Stomach (tissue), 9 donors: ENCODE measurements around the gene MS4A18. TPM values are rescaled to one million over a fixed set of nuclear protein-coding genes. Genes with fewer than 3 reads are reported as not detected.
A peak's percentile ranks its signal among the peaks of the same experiment; 100 is the strongest.

Experiments
- DNase-seq, 2 donors: peaks; one replicate each; pipeline versions ENCODE4 v3.0.0 to v3.0.0-alpha.2; 2013 to 2019
- H3K27ac ChIP-seq, 5 donors: fragments of 200-600 bp in 4 of 5; sonication (generic) in 4 of 5; one replicate each; pipeline ENCODE4 v1.5.1; 2013 to 2019; ENCODE audit warnings: mild to moderate bottlenecking in 1 of 5, moderate library complexity in 1 of 5
- H3K27me3 ChIP-seq, 3 donors: fragments of 200-600 bp; sonication (generic); one replicate each; pipeline ENCODE4 v1.5.1; 2017 to 2019; ENCODE audit warnings: mixed run types in 1 of 3
- H3K36me3 ChIP-seq, 4 donors: fragments of 200-600 bp; sonication (generic); 1 replicate in 3 of 4; 2 replicates in 1 of 4; pipeline ENCODE4 v1.5.1; 2016 to 2019
- H3K4me1 ChIP-seq, 4 donors: fragments of 200-600 bp; sonication (generic); one replicate each; pipeline ENCODE4 v1.5.1; 2016 to 2019
- H3K4me3 ChIP-seq, 4 donors: fragments of 200-600 bp; sonication (generic) in 3 of 4; one replicate each; pipeline ENCODE4 v1.5.1; 2016 to 2019; ENCODE audit warnings: mild to moderate bottlenecking in 1 of 4
- H3K9me3 ChIP-seq, 4 donors: fragments of 200-600 bp; sonication (generic); one replicate each; pipeline ENCODE4 v1.5.1; 2016 to 2019
- EP300 ChIP-seq: sonication (generic); formaldehyde crosslinking; IDR thresholded peaks from one replicate; pipeline ENCODE4 v1.6.1; 2017; ENCODE audit warnings: antibody characterized with exemption
- POLR2A ChIP-seq, 4 donors: fragments of 450-650 bp; IDR thresholded peaks; one replicate each; pipeline ENCODE4 v1.6.1; 2016; ENCODE audit warnings: antibody characterized with exemption in 4 of 4, control low read depth in 2 of 4, mild to moderate bottlenecking in 1 of 4, moderate library complexity in 1 of 4
- POLR2AphosphoS5 ChIP-seq, 3 donors: sonication (generic); formaldehyde crosslinking; IDR thresholded peaks; one replicate each; pipeline ENCODE4 v1.6.1; 2016; ENCODE audit warnings: antibody characterized with exemption in 3 of 3
- WGBS, 5 donors: extraction: QIAGEN DNeasy Blood & Tissue Kit in 3 of 5; methylation state at CpG; one replicate each; pipeline versions ENCODE4 v1.1.5 to v1.1.7; 2013 to 2018; 5-methylcytosine and 5-hydroxymethylcytosine counted together
- intact Hi-C: fragments of 100-400 bp; cut with DNase I; formaldehyde crosslinking; loops from one replicate; pipeline ENCODE4 v1.15.1; 2023; ENCODE audit warnings: low total_unique reads
- polyA plus RNA-seq, 3 donors: library from polyadenylated mRNA; stranded (reverse); fragments of 200-250 nt; gene quantifications; one replicate each; pipeline ENCODE4 v1.2.3, GENCODE V29; 2013
- total RNA-seq, 5 donors: library from RNA; depleted of rRNA; stranded (reverse); fragments of >200 nt; gene quantifications; one replicate each; pipeline versions ENCODE4 v1.1.0 to v1.2.3, GENCODE V29; 2014 to 2016
- TF ChIP-seq, protein P1 (sequence below), 7 experiments: fragments of 450-650 bp in 4 of 7; fragments of 200-600 bp in 3 of 7; sonication (generic) in 3 of 7; IDR thresholded peaks; one replicate each; pipeline ENCODE4 v1.5.1; 2016 to 2019; ENCODE audit warnings: antibody characterized with exemption in 7 of 7, control low read depth in 2 of 7, mild to moderate bottlenecking in 1 of 7
- donor health status: healthy with polysubstance abuse.
- donor health status: Bipolar disorder and iron deficiency.
- donor health status: healthy.

The MS4A18 gene
- total and polyA plus RNA-seq, 8 donors: 0.19 TPM; not detected in 7

DNA sequence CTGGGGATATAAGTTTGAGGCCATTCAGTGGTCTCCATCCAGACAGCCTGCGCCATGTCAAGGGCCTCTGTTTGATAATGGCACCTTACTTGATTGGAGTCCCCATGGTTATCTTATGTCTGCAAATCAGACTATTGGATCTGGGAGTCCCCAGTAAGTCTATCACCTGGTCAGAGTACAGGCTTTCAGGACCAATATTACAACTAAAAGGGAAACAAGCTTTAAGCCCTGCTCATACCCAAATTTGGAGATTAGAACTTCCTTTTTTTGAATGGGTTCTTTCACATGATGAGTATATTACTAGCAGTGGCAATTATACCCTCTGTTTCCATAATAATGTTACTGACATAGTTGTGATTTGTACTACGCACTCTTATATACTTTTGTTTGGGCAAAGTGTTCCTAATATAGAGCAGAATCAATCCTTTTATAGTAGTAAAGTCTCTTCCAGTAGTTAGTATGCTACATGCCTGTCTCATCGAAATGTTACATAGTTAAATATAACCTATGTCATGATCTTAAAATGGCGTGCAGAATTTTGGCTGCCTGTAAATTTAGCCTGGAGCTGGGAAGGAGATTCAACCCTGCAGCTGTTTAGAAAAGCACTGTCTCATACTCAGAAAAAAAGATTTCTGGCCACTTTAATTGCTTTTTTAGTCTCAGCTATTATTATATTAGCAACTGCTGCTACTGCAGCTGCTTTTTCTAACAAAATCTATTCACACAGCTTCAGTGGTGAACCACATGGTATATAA is 37.1 kb downstream of the MS4A18 start:
- no peaks in the 10 kb centered on the region for H3K36me3 ChIP-seq
- DNase-seq: no peak
- no peaks in the 10 kb centered on the region for H3K4me1 ChIP-seq
- 71 to 88% (median 84%) methylated on average over 4 of the region's 4 CpGs for WGBS, 5 donors
- intact Hi-C loops: no loop called here
- H3K27ac ChIP-seq: no peak overlapping the region
- H3K4me3 ChIP-seq: no peak overlapping the region
- TF ChIP-seq POLR2A (IDR thresholded peaks at IDR 0.05) (no peak), EP300 (no peak), POLR2AphosphoS5 (IDR thresholded peaks at IDR 0.05) (no peak)
- TF ChIP-seq, protein P1, sequence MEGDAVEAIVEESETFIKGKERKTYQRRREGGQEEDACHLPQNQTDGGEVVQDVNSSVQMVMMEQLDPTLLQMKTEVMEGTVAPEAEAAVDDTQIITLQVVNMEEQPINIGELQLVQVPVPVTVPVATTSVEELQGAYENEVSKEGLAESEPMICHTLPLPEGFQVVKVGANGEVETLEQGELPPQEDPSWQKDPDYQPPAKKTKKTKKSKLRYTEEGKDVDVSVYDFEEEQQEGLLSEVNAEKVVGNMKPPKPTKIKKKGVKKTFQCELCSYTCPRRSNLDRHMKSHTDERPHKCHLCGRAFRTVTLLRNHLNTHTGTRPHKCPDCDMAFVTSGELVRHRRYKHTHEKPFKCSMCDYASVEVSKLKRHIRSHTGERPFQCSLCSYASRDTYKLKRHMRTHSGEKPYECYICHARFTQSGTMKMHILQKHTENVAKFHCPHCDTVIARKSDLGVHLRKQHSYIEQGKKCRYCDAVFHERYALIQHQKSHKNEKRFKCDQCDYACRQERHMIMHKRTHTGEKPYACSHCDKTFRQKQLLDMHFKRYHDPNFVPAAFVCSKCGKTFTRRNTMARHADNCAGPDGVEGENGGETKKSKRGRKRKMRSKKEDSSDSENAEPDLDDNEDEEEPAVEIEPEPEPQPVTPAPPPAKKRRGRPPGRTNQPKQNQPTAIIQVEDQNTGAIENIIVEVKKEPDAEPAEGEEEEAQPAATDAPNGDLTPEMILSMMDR (IDR thresholded peaks at IDR 0.05): no peak
- peaks cover 0 to 51% (median 0%) of the 10 kb centered on the region in 3 donors for H3K27me3 ChIP-seq
- H3K9me3 ChIP-seq: no peaks in the 10 kb centered on the region

DNA sequence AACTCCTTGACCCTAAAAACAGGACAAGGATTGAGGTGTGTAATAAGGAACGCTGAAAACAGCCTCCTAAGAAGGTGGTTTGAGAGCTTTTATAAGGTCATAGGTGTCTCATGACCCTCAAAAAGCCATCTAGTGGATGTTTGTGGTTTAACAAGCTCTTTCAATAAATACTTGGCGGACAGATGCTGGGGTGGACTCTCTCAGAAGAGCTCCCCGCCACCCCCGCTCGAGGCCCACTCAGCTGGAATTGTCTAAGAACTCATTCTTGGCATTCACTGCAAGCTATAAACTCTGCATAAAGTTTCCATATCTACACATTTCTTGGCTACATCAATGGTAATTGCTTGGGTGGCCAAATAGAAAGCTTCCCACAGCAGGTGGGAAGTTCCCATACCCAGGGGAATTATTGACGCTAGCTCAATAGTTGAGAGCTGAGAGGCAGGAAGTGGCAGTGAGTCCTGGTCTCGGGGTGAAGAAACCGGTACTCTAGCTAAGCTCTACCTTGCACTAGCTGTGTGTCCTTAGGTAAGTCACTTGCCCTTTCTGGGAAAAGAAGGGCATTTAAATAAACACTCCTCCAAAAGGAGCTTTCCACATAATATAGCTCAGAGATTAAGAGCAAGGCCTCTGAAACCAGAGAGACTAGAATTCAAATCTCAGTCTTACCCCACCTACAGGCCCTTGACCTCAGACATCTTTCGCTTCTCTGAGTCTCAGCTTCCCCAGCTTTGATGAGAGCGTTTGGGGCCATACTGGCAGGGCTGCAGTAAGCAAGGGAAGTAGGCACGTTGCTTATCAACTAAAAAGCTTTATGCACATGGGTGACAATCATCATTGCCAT is 38.6 kb downstream of the MS4A18 start:
- Histone ChIP-seq H3K4me1 (no peaks in the 10 kb centered on the region), H3K27me3 (peaks cover 0 to 53% (median 0%) of the 10 kb centered on the region in 3 donors), H3K27ac (no peak overlapping the region), H3K36me3 (no peaks in the 10 kb centered on the region), H3K4me3 (no peak overlapping the region), H3K9me3 (no peaks in the 10 kb centered on the region)
- intact Hi-C loops: no loop called here
- DNase-seq: peak in 1 of 2 donors; percentile 61
- 63 to 71% (median 69%) methylated on average over 11 of the region's 11 CpGs for WGBS, 5 donors
- TF ChIP-seq POLR2AphosphoS5 (IDR thresholded peaks at IDR 0.05): no peak
- TF ChIP-seq POLR2A (IDR thresholded peaks at IDR 0.05): no peak
- TF ChIP-seq, protein P1 (IDR thresholded peaks at IDR 0.05): peak in 2 of 7 experiments; percentile 20 to 21
- no peak for TF ChIP-seq EP300

DNA sequence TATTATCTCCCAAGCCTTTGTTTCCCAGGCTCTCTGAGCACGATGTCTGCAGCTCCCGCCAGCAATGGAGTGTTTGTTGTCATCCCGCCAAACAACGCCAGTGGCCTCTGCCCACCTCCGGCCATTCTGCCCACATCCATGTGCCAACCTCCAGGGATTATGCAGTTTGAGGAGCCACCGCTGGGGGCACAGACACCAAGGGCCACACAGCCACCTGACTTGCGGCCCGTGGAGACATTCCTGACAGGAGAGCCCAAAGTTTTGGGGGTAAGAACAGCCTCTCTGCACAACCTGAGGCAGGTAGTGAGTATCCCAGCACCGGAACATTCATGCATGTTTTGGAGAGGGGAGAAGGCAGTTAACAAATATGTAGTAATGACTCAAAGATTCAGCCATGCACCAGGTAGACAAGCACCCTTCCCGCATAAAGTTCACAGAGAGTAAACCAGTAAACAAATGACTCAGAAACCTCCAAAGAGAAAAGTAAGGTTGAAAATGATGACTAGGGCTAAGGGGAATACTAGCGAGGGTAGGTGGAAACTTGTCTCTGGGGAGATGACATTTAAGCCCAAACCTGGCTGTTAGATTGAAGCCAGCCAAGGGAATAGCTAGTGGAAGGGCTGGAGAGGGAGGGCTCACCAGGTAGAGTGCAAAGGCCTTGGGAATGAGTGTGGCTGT is 39.3 kb downstream of the MS4A18 start:
- Histone ChIP-seq H3K27ac (no peak overlapping the region), H3K9me3 (no peaks in the 10 kb centered on the region), H3K27me3 (peaks cover 0 to 55% (median 0%) of the 10 kb centered on the region in 3 donors), H3K36me3 (no peaks in the 10 kb centered on the region), H3K4me3 (no peak overlapping the region), H3K4me1 (no peaks in the 10 kb centered on the region)
- intact Hi-C loops: no loop called here
- WGBS, 5 donors: 78 to 90% (median 83%) methylated on average over 4 to 11 of the region's 11 CpGs
- DNase-seq: no peak
- TF ChIP-seq POLR2A (IDR thresholded peaks at IDR 0.05) (no peak), POLR2AphosphoS5 (IDR thresholded peaks at IDR 0.05) (no peak), EP300 (no peak)
- TF ChIP-seq, protein P1 (IDR thresholded peaks at IDR 0.05): no peak

DNA sequence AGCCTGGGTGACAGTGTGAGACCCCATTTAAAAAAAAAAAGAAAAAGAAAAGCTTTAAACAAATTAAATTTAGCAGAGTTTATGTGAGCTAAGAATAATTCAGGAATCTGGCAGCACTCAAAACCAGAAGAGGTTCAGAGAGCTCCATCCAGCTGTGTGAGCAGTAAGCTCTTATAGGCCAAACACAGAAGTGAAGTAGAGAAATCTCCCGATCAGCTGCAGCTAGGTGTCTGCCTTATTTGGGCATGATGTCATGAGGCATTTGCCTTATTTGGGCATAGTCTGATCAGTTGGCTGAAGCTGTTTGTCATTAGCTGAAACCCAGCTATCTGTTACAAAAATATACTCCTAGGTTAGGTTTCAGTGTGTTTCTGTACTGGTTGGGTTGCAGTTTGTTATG is 40.4 kb downstream of the MS4A18 start:
- intact Hi-C loops: no loop called here
- 11 to 38% (median 32%) methylated on average over 1 of the region's 1 CpG for WGBS, 5 donors
- TF ChIP-seq EP300: no peak
- TF ChIP-seq, protein P1 (IDR thresholded peaks at IDR 0.05): no peak
- no peak for TF ChIP-seq POLR2A (IDR thresholded peaks at IDR 0.05)
- TF ChIP-seq POLR2AphosphoS5 (IDR thresholded peaks at IDR 0.05): no peak
- H3K36me3 ChIP-seq: no peaks in the 10 kb centered on the region
- no peak overlapping the region for H3K4me3 ChIP-seq
- no peak for DNase-seq
- H3K9me3 ChIP-seq: no peaks in the 10 kb centered on the region
- peaks cover 0 to 55% (median 0%) of the 10 kb centered on the region in 3 donors for H3K27me3 ChIP-seq
- no peak overlapping the region for H3K27ac ChIP-seq
- H3K4me1 ChIP-seq: no peaks in the 10 kb centered on the region
